Smooth muscle cell of bladder (primary cell): ENCODE data around the gene SERTM1. TPM values are rescaled to one million over a fixed set of nuclear protein-coding genes. Genes with fewer than 3 reads are reported as not detected.

ENCODE experiments used
- total RNA-seq: library from RNA; depleted of rRNA; stranded (reverse); fragments of >200 nt; gene quantifications from 2 replicates; pipeline ENCODE4 v1.2.3, GENCODE V29; 2014

SERTM1 gene
- under 0.01 TPM in 1 of 2 replicates, not detected in the other for total RNA-seq

GRCh38 chr13:36673838-36674326 is at the start of gene SERTM1:
Gene SERTM1, plus strand, starts transcription at chr13:36674020. Its CDS starts 21,059 bp downstream, at chr13:36695079.

Other genes with a start within 250 kb of the SERTM1 start
- gene CCNA1, start 241.5 kb upstream of the SERTM1 start, total RNA-seq: 1.4 and 3.0 TPM in 2 replicates
- 1.3 and 1.4 TPM in 2 replicates for gene RFXAP, start 145.2 kb downstream of the SERTM1 start, total RNA-seq
- 7.4 and 10.3 TPM in 2 replicates for gene SMAD9, start 246.2 kb downstream of the SERTM1 start, total RNA-seq